Natural killer cell (primary cell): ENCODE results near the gene AUH. TPM values are rescaled to one million over a fixed set of nuclear protein-coding genes. Genes with fewer than 3 reads are reported as not detected.

Experiments
- ATAC-seq, 3 donors: fragments of 150-1000 bp in 2 of 3; fragments of 200-7000 bp in 1 of 3; cut with Tn5 transposase; 1 replicate in 1 of 3; 2 replicates in 2 of 3; pipeline ENCODE4 v1.10.0; 2021; ENCODE audit warnings: mild to moderate bottlenecking in 2 of 3, moderate library complexity in 2 of 3
- DNase-seq, 2 donors: peaks; one replicate each; pipeline versions ENCODE4 v3.0.0 to v3.0.0-alpha.2; 2013 to 2021; ENCODE audit warnings: mixed read lengths in 1 of 2
- H3K27ac ChIP-seq: one replicate; pipeline ENCODE4 v1.5.1; 2013; ENCODE audit warnings: mild to moderate bottlenecking, low read length
- H3K27me3 ChIP-seq: one replicate; pipeline ENCODE4 v1.6.1; 2013; ENCODE audit warnings: low read length; ENCODE audit not compliant: control insufficient read depth, insufficient read depth
- H3K36me3 ChIP-seq: one replicate; pipeline ENCODE4 v1.6.1; 2013; ENCODE audit warnings: low read length; ENCODE audit not compliant: control insufficient read depth, insufficient read depth
- H3K4me1 ChIP-seq: one replicate; pipeline ENCODE4 v1.6.1; 2013; ENCODE audit warnings: low read length; ENCODE audit not compliant: control insufficient read depth, insufficient read depth
- H3K4me3 ChIP-seq: one replicate; pipeline ENCODE4 v1.5.1; 2013; ENCODE audit warnings: low read length
- H3K9me3 ChIP-seq: one replicate; pipeline ENCODE4 v1.6.1; 2013; ENCODE audit warnings: low read length; ENCODE audit not compliant: control insufficient read depth, insufficient read depth
- H3K27ac Mint-ChIP-seq, 2 donors: one replicate each; pipeline ENCODE4 v1.8.0; 2022; ENCODE audit warnings: mild to moderate bottlenecking in 2 of 2, mixed read lengths in 2 of 2, moderate library complexity in 1 of 2
- H3K27me3 Mint-ChIP-seq, 2 donors: one replicate each; pipeline ENCODE4 v1.8.0; 2022; ENCODE audit warnings: low read depth in 2 of 2, mixed read lengths in 2 of 2
- H3K36me3 Mint-ChIP-seq: one replicate; pipeline ENCODE4 v1.8.0; 2022; ENCODE audit warnings: mixed read lengths
- H3K4me1 Mint-ChIP-seq, 2 donors: one replicate each; pipeline ENCODE4 v1.8.0; 2022; ENCODE audit warnings: mixed read lengths in 2 of 2
- H3K4me3 Mint-ChIP-seq: one replicate; pipeline ENCODE4 v1.8.0; 2022; ENCODE audit warnings: mild to moderate bottlenecking, moderate library complexity, mixed read lengths
- H3K9me3 Mint-ChIP-seq, 2 donors: one replicate each; pipeline ENCODE4 v1.8.0; 2022; ENCODE audit warnings: mixed read lengths in 2 of 2
- WGBS: methylation state at CpG from one replicate; pipeline ENCODE4 v1.1.7; 2013; ENCODE audit warnings: missing lambda C conversion rate; ENCODE audit not compliant: insufficient coverage; 5-methylcytosine and 5-hydroxymethylcytosine counted together
- intact Hi-C: fragments of 100-400 bp; cut with micrococcal nuclease; formaldehyde crosslinking; loops from one replicate; pipeline ENCODE4 v1.14.2; 2022
- total RNA-seq, 4 donors: library from RNA; stranded (reverse); fragments of 120-200 nt in 1 of 4; gene quantifications; one replicate each; pipeline versions ENCODE4 v1.2.3 to v1.2.4, GENCODE V29; 2013 to 2022
- TF ChIP-seq, protein P1 (sequence below): fragments of 200-600 bp; IDR thresholded peaks from one replicate; pipeline ENCODE4 v1.8.0; 2022; ENCODE audit warnings: antibody characterized with exemption

Gene AUH
- total RNA-seq, 3 donors from 2014 or later (not counting 1 experiment from before 2014, with no cell fraction given): 26.7 to 36.6 (median 34.9) TPM

DNA sequence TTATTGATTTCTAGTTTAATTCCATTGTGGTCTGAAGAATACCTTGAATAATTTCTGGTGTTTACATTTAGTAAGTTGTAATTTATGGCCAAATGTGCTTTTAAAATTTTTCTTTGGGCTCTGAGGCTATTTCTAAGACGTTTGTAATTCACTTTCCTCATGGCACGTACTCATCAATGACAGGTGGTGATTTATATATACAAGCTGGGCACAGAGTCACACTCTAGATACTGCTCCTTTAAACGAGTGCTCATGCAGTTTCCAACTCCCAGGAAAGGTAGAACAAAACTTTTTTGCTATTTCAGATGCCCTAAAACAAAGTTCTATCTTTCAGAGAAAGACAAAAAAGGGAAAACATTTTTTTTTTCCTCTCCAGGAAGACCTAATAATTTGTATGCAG is 146.9 kb downstream of the AUH start:
- Mint-ChIP-seq H3K9me3 (no peaks in the 10 kb centered on the region), H3K36me3 (peaks cover 7% of the 10 kb centered on the region), H3K27me3 (no peaks in the 10 kb centered on the region), H3K4me3 (no peak overlapping the region), H3K27ac (no peak overlapping the region), H3K4me1 (peaks cover 20 to 22% of the 10 kb centered on the region in 2 donors)
- Histone ChIP-seq H3K4me3 (no peak overlapping the region), H3K36me3 (no peaks in the 10 kb centered on the region), H3K9me3 (no peaks in the 10 kb centered on the region), H3K4me1 (peaks cover 13% of the 10 kb centered on the region), H3K27ac (no peak overlapping the region), H3K27me3 (no peaks in the 10 kb centered on the region)
- intact Hi-C loops: loop anchor here (5.0 kb wide), 1 partner anchor 37 kb away; no protein-coding TSS in a partner anchor
- WGBS: 92% methylated on average over 3 of the region's 3 CpGs
- DNase-seq (no peak), ATAC-seq (no peak)
- TF ChIP-seq, protein P1, sequence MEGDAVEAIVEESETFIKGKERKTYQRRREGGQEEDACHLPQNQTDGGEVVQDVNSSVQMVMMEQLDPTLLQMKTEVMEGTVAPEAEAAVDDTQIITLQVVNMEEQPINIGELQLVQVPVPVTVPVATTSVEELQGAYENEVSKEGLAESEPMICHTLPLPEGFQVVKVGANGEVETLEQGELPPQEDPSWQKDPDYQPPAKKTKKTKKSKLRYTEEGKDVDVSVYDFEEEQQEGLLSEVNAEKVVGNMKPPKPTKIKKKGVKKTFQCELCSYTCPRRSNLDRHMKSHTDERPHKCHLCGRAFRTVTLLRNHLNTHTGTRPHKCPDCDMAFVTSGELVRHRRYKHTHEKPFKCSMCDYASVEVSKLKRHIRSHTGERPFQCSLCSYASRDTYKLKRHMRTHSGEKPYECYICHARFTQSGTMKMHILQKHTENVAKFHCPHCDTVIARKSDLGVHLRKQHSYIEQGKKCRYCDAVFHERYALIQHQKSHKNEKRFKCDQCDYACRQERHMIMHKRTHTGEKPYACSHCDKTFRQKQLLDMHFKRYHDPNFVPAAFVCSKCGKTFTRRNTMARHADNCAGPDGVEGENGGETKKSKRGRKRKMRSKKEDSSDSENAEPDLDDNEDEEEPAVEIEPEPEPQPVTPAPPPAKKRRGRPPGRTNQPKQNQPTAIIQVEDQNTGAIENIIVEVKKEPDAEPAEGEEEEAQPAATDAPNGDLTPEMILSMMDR: no peak

DNA sequence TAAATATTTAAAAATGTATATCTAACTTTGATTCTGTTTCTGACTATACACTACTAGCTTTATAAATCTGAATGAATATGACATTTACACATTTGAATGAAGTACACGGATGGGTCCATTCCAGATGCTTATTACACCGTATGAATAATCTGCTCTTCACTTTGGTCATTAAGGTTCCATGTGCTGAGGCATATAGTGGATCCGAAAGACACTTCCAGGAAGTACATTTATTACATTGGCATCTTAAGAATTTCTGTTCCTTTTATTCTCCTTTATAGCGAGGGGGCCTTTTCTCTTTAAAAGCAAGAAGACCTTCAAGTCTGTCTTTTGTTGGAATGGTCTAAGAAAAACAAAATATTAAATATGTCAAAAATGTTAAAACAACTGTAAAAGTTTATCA is 147.6 kb downstream of the AUH start:
- H3K4me3 ChIP-seq: no peak overlapping the region
- TF ChIP-seq, protein P1: no peak
- no peaks in the 10 kb centered on the region for H3K9me3 Mint-ChIP-seq

DNA sequence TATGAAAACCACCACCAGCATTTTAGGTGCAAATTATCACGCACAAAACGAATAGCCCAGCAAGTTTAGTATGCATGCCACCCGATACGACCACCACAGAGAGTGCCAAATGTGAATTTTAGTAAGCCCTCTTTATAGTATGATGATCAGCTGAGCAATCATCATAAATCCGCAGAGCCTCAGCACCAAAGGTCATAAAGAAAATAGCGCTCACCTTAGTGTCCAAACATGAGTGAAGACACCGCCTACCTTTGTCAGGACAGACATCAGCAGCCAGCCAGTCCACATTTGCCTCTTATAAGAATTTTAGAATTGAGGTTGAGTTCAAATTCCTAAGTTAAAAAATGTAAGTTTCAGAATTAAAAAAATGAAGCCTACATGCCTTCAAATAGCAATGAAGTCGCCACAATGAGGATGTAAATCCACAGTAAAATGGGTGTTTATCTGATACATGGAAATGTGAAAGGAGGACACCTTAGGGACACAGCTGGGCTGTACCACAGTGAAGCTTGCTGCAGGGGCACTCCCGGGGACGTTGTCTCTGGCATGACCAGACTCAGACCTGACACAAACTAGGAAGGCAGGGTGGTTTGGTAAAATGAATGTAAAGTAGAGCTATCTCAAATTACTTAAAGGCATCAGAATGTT is 149.0 kb downstream of the AUH start:
- H3K9me3 ChIP-seq: no peaks in the 10 kb centered on the region
- H3K4me1 ChIP-seq: peaks cover 24% of the 10 kb centered on the region
- WGBS: 96% methylated on average over 10 of the region's 10 CpGs
- ATAC-seq: no peak
- H3K36me3 ChIP-seq: no peaks in the 10 kb centered on the region
- Mint-ChIP-seq H3K27me3 (no peaks in the 10 kb centered on the region), H3K4me1 (peaks cover 35 to 40% of the 10 kb centered on the region in 2 donors), H3K36me3 (no peaks in the 10 kb centered on the region), H3K27ac (peak overlapping the region; percentile 92 to 97), H3K9me3 (no peaks in the 10 kb centered on the region), H3K4me3 (peak overlapping the region; percentile 10)
- peak overlapping the region; percentile 78 for H3K27ac ChIP-seq
- H3K4me3 ChIP-seq: no peak overlapping the region
- no peak for DNase-seq
- no peaks in the 10 kb centered on the region for H3K27me3 ChIP-seq
- TF ChIP-seq, protein P1: no peak
- intact Hi-C loops: loop anchor here (5.0 kb wide), 1 partner anchor 40 kb away; no protein-coding TSS in a partner anchor

More for the DNA sequence above, 147.6 kb downstream of the AUH start:
- intact Hi-C loops: loop anchor here (5.0 kb wide), 1 partner anchor 38 kb away; no protein-coding TSS in a partner anchor
- H3K4me1 Mint-ChIP-seq: peaks cover 21 to 26% of the 10 kb centered on the region in 2 donors
- Histone ChIP-seq H3K4me1 (peaks cover 15% of the 10 kb centered on the region), H3K27me3 (no peaks in the 10 kb centered on the region), H3K9me3 (no peaks in the 10 kb centered on the region), H3K36me3 (no peaks in the 10 kb centered on the region), H3K27ac (no peak overlapping the region)
- peaks cover 6% of the 10 kb centered on the region for H3K36me3 Mint-ChIP-seq
- DNase-seq (no peak), ATAC-seq (no peak)
- H3K27ac Mint-ChIP-seq: no peak overlapping the region
- WGBS: 93% methylated on average over 3 of the region's 4 CpGs
- H3K27me3 Mint-ChIP-seq: no peaks in the 10 kb centered on the region
- no peak overlapping the region for H3K4me3 Mint-ChIP-seq
